GM19395 (cell line): ENCODE measurements around the gene PANK4.

ENCODE experiments used
- ATAC-seq: cut with Tn5 transposase; IDR thresholded peaks from one replicate; pipeline ENCODE4 v1.9.1; 2021; ENCODE audit warnings: mild to moderate bottlenecking, moderate library complexity; ENCODE audit not compliant: unreplicated experiment

The PANK4 gene

GRCh38 chr1:2501041-2501819 is 25.2 kb downstream of the PANK4 start:
- ATAC-seq, result no peak

DNA sequence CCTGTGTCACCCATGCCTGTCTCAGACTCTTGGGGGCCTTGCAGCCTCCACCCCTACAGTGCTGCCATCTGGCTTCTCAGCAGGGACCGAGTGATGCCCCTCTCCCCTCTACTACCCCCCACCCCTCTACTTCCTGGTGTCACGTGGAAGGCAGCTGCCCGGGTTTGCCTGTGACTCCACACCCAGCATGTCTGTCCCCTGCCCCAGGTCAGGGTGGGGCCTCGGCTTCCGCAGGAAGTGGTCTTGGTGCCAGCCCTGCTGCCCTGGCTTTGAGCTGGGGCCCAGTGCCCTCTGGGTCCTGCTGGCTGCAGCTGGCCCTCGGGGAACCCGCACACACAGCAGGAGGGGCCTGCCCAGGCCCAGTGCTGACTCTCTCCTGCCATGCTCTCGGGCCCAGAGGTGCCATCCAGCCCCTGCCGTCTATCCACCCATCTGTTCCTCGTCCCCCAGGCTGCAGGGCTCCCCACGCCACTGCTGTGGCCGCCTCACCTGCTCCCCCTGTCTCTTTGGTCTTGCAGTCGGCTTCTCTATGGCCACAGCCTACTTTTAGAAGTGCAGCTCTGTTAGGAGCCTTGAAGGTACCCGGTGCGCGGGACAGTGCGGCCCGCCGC is 26.3 kb downstream of the PANK4 start:
- ATAC-seq, result no peak

GRCh38 chr1:2499260-2499659 is 27.1 kb downstream of the PANK4 start:
- no peak for ATAC-seq

- no peak for ATAC-seq
Measured at GRCh38 chr1:2498648-2499047, 27.7 kb downstream of the PANK4 start.

GRCh38 chr1:2497891-2498290 is 28.5 kb downstream of the PANK4 start:
- ATAC-seq, result no peak

GRCh38 chr1:2496746-2497145 is 29.6 kb downstream of the PANK4 start:
- no peak for ATAC-seq

DNA sequence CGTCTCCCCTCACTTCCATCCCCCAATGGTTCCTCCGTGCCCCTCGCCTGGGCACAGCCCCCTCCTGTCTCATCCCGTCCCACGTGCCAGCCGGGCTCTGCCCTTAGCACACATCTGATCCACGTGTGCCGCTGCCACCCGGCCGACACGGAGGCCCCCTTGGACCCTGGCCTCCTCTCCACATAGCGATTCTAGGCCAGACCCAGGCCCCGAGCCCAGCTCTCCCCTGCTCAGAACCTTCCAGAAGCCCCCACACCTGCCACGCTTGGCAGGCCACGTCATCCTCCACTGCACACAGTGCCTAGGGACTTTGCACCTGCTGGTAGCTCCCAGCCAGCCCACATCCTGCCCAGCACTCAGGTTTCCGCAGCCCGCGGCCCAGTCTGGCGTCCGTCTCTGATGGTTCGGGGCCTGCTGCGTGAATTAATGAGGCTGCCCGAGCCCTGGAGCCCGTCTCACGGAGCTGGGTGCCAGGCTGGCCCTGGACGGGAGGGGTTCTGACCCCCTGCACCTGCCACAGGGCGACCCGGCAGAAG is 30.2 kb downstream of the PANK4 start:
- ATAC-seq, result no peak

GRCh38 chr1:2495546-2495945 is 30.9 kb downstream of the PANK4 start:
- no peak for ATAC-seq

GRCh38 chr1:2495026-2495425 is 31.4 kb downstream of the PANK4 start:
- ATAC-seq, result no peak

DNA sequence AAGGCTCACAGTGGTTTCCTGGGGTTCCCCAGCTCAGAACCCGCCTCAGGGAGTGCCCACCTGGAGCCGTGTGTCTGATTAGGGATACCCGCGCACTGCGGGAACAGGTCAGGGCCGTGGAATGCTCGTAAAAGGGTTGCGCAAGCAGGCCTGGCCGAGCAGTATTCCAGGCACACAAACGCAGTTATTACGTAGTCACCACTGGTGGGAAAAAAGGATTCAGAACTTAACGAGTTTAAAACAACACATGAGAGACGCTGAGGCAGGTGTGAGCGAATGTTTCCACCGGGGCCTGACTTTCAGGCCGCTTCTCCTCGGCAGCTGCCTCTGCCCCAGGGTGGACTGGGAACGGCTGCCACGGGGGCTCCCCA is 32.1 kb downstream of the PANK4 start:
- no peak for ATAC-seq

DNA sequence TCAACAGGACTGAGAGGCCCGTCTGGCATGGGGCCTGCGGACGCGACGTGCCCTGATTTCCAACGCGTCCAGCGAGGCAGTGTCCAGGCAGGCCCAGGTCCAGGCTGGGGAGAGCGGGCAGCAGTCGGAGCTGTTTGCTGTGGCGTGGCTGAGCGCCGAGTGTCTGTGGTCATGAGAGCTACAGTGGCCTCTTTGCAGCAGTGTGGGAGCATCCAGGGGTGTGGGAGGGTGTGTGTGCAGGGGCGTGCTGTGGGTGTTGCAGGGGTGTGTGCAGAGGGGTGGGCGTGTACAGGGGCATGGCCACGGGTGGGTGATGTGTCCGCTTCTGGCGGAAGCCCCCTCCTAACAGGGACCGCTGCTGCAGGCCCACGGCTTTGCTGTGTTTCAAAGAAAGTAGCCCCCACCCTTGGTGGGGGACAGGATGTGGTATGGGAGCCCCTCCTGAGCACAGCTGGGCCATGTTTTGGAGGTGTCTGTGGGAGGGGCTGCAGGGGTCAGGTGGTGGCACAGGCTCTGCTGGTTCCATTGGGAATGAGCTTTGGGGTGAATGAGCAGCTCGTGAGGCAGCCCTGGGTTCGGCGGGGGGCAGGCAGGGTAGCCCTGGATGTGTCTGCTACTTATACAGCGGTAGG is 32.6 kb downstream of the PANK4 start:
- ATAC-seq, result no peak

- ATAC-seq, result no peak
Measured at GRCh38 chr1:2493218-2493617, 33.2 kb downstream of the PANK4 start.

DNA sequence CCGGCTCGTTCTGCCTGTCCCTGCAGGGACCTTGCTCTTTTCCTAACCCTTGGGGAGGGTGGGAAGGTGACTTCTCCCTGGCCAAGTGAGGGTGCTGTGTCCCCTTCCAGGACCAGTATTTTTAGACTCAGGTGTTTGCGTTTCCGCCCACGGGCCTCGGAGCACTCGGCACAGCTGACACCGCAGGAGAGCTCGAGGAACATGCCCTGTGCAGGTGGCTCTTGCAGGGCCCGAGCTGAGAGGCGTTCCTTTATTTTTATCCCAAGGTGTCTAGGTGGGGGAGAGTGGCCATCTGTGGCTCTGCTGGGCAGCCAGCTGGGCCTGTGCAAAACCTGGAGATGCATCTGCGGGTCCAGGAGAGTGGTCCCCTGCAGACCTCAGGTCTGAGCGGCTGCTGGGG is 34.3 kb downstream of the PANK4 start:
- ATAC-seq, result no peak

- ATAC-seq, result no peak
Measured at GRCh38 chr1:2489615-2490014, 36.8 kb downstream of the PANK4 start.

DNA sequence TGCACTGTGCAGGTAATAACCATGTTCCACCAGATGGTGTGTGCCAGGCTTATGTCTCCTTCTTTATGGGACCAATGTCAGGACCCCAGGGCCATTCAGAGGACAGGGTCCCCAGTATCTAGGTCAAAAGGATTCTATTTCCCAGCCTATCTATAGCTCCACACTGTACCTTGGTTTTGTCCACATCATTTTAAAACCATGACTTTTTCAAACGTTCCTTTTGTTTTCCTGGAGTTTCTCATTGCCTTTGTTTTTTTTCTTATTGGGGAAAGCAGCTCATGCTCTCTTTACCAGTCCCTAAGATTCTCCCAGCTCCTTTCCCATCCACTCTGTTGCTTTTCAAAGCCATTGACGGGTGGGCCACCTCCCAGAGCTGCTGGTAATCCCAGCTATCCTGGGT is 37.7 kb downstream of the PANK4 start:
- no peak for ATAC-seq

- no peak for ATAC-seq
Measured at GRCh38 chr1:2486558-2486957, 39.8 kb downstream of the PANK4 start.

DNA sequence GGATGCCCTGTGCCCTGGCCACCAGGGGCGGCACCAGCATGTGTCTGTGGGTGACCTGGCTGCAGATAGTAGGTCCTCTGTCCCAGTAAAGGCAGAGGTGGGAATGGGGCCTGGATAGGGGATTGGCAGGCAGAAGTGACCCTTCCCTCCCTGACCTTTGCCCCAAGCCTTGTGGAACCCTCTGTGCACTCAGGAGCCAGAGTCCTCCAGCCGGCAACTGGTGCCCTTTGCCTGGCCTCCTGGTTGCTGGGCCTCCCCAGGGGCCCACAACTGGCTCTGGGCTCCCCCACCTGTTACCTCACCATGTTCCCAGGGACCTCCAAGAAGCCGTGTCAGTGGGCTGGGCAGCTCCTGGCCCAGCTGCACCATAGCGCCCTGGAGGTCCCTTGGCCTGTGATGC is 40.4 kb downstream of the PANK4 start:
- no peak for ATAC-seq

GRCh38 chr1:2483970-2484369 is 42.4 kb downstream of the PANK4 start:
- ATAC-seq, result no peak

DNA sequence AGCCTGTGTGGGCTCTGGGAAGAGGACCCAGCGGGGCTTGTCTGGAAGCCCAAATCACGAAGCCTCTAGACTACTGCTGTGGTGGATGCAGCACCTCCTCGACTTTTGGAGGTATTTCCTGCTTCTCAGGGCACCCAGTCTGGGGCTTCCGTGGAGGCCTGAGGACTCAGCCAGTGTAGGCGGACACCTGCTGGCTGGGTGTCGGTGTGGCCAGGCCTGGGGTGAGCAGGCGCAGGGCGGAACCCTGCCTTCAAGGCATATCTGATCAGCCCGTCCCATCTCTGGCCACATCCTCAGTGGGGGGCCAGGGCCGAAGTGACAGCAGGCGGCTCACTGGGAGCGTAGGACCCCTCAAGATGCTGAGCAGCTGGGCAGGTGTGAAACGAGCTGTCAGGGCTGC is 43.4 kb downstream of the PANK4 start:
- ATAC-seq, result no peak

DNA sequence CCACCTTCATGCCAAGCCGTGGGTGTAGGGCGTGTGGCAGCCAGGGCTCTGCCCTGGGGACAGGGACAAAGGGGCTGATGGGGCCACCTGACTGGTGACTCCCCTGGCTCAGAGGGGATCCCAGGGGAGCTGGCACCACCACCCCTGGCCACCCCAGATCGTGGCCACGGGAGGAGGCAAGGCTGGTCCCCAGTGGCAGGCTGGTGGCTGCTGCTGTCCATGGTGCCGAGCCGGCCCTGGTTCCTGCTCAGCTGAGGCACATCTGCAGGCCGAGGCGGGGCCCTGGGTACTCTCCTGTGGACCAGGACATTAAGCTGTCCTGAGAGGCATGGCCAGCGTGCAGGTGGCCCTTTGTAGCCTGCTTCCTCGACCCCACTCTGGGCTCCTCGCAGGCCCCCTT is 43.8 kb downstream of the PANK4 start:
- ATAC-seq, result no peak

- no peak for ATAC-seq
Measured at GRCh38 chr1:2481885-2482284, 44.5 kb downstream of the PANK4 start.

DNA sequence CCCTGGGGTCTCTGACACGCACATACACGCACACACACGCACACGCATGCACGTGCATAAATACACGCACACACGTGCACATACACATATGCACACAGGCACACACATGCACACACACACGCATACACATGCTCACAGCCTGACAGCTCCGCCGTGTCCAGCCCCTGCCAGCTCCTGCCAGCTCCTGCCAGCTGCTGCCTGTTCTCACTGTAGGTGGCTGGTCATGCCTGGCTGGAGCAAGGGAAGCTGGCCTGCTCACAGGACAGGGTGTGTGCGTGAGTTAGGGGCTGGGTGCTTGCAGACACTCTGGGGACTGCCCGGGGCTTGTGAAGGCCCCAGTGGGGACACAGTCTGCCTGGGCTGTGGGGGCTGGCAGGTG is 45.4 kb downstream of the PANK4 start:
- ATAC-seq, result no peak
